ENCODE results near the gene ADAMTS6.

The ADAMTS6 gene

GRCh38 chr5:65268525-65268924 lies 213.2 kb downstream of the ADAMTS6 start:
- no peak for DNase-seq

- no peak for DNase-seq
These were observed 217.3 kb downstream of the ADAMTS6 start for GRCh38 chr5:65264420-65264819.

GRCh38 chr5:65263321-65263720 lies 218.4 kb downstream of the ADAMTS6 start:
- no peak for DNase-seq

- no peak for DNase-seq
These were observed 219.1 kb downstream of the ADAMTS6 start for GRCh38 chr5:65262649-65263059.

- no peak for DNase-seq
These were observed 219.6 kb downstream of the ADAMTS6 start for GRCh38 chr5:65262096-65262495.

GRCh38 chr5:65261499-65261898 lies 220.2 kb downstream of the ADAMTS6 start:
- DNase-seq = no peak

GRCh38 chr5:65255294-65255693 lies 226.4 kb downstream of the ADAMTS6 start:
- no peak for DNase-seq

- DNase-seq = no peak
These were observed 228.7 kb downstream of the ADAMTS6 start for GRCh38 chr5:65252977-65253376.

GRCh38 chr5:65248896-65249295 lies 232.8 kb downstream of the ADAMTS6 start:
- DNase-seq = no peak

- DNase-seq = no peak
These were observed 234.1 kb downstream of the ADAMTS6 start for GRCh38 chr5:65247594-65247993.

- DNase-seq = no peak
These were observed 235.0 kb downstream of the ADAMTS6 start for GRCh38 chr5:65246741-65247140.

GRCh38 chr5:65244031-65244430 lies 237.7 kb downstream of the ADAMTS6 start:
- no peak for DNase-seq

GRCh38 chr5:65243161-65243560 lies 238.6 kb downstream of the ADAMTS6 start:
- no peak for DNase-seq

- DNase-seq = no peak
These were observed 251.9 kb downstream of the ADAMTS6 start for GRCh38 chr5:65229841-65230240.

GRCh38 chr5:65213921-65214525 lies 267.7 kb downstream of the ADAMTS6 start:
- DNase-seq = no peak

GRCh38 chr5:65209341-65209740 lies 272.4 kb downstream of the ADAMTS6 start:
- DNase-seq = no peak

GRCh38 chr5:65204966-65205365 lies 276.8 kb downstream of the ADAMTS6 start:
- DNase-seq = no peak

GRCh38 chr5:65203746-65204145 lies 278.0 kb downstream of the ADAMTS6 start:
- DNase-seq = no peak

GRCh38 chr5:65199993-65200675 lies 281.6 kb downstream of the ADAMTS6 start:
- no peak for DNase-seq

- DNase-seq = peak; percentile 59
These were observed 283.1 kb downstream of the ADAMTS6 start for GRCh38 chr5:65198456-65199120.

GRCh38 chr5:65197531-65198455 lies 283.9 kb downstream of the ADAMTS6 start:
- DNase-seq = no peak

- DNase-seq = no peak
These were observed 286.8 kb downstream of the ADAMTS6 start for GRCh38 chr5:65194871-65195270.

- DNase-seq = no peak
These were observed 289.4 kb downstream of the ADAMTS6 start for GRCh38 chr5:65192331-65192730.
